Activated CD4-positive, alpha-beta memory T cell treated with anti-CD3 and anti-CD28 coated beads, Interleukin-2, amount 10 ng/mL, durations not matched to agents 7 days and 5 days (primary cell): ENCODE data around the gene TBX2. TPM values are rescaled to one million over a fixed set of nuclear protein-coding genes. Genes with fewer than 3 reads are reported as not detected.

Experiments
- CTCF ChIA-PET: fragments of 350-600 bp; sonication (Branson Sonifier 250); formaldehyde crosslinking; loops from one replicate; lab custom pipeline; 2021; ENCODE audit warnings: antibody characterized with exemption, inconsistent platforms; lab: Charles Lee
- POLR2A ChIA-PET: fragments of 350-600 bp; sonication (Branson Sonifier 250); formaldehyde crosslinking; loops from one replicate; lab custom pipeline; 2021; ENCODE audit warnings: antibody characterized with exemption; lab: Charles Lee
- DNase-seq: peaks from one replicate; pipeline ENCODE4 v3.0.0-alpha.2; 2020
- H3K27ac Mint-ChIP-seq: one replicate; pipeline ENCODE4 v1.8.0; 2021; ENCODE audit warnings: mild to moderate bottlenecking, mixed read lengths
- H3K27me3 Mint-ChIP-seq: one replicate; pipeline ENCODE4 v1.8.0; 2021; ENCODE audit warnings: mixed read lengths
- H3K36me3 Mint-ChIP-seq: one replicate; pipeline ENCODE4 v1.8.0; 2021; ENCODE audit warnings: low read depth, mixed read lengths
- H3K4me1 Mint-ChIP-seq: one replicate; pipeline ENCODE4 v1.8.0; 2021; ENCODE audit warnings: mixed read lengths
- H3K4me3 Mint-ChIP-seq: one replicate; pipeline ENCODE4 v1.8.0; 2021; ENCODE audit warnings: mild to moderate bottlenecking, mixed read lengths
- H3K9me3 Mint-ChIP-seq: one replicate; pipeline ENCODE4 v1.8.0; 2021; ENCODE audit warnings: mixed read lengths
- total RNA-seq, 2 experiments: library from RNA; stranded (reverse); gene quantifications; one replicate each; pipeline ENCODE4 v1.2.3, GENCODE V29; 2021

The TBX2 gene
- total RNA-seq, 2 experiments from 2014 or later: not detected

DNA sequence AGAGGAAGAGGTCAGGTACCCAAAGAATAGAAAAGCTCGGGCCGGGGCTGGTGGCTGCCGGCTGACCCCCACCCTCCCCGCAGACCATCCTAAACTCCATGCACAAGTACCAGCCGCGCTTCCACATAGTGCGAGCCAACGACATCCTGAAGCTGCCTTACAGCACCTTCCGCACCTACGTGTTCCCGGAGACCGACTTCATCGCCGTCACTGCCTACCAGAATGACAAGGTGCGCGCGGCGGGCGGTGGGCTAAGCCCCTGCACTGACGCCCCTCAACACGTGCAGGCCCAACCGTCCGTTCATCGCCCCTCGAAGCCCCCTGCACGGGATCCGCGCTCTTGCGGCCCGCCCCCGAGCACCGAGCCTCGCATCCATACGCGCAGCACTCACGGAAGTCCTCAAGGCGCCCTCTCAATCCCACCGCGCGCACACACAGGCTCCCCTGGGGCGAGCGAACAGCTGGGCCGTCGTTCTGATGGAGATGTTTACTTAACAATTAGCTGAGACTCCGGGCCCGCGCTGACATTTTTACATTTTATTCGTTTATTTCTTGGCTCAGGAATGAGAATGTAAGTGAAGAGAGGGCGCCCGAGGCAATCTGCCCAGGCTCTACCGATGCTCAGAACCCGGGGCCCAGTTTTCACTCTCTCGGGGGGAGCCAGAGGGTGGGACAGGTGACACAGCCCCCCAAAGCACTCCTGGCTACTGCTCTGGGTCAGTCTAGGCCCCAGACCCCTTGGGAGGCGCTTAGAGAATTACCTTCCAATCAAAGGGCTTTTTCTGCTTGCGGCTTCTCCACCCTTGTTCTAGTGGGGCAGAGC, 3.5 kb downstream of the TBX2 start:
- POLR2A ChIA-PET: no interaction called here
- no peak for DNase-seq
- peaks cover 33% of the 10 kb centered on the region for H3K4me1 Mint-ChIP-seq
- peaks cover 4% of the 10 kb centered on the region for H3K36me3 Mint-ChIP-seq
- no peaks in the 10 kb centered on the region for H3K9me3 Mint-ChIP-seq
- H3K27ac Mint-ChIP-seq: peak overlapping the region; percentile 31
- H3K4me3 Mint-ChIP-seq: peak overlapping the region; percentile 56
- CTCF ChIA-PET: no interaction called here
- peaks cover 73% of the 10 kb centered on the region for H3K27me3 Mint-ChIP-seq

GRCh38 chr17:61403801-61404662, 4.4 kb downstream of the TBX2 start:
- peaks cover 32% of the 10 kb centered on the region for H3K4me1 Mint-ChIP-seq
- H3K27ac Mint-ChIP-seq: no peak overlapping the region
- peak overlapping the region; percentile 17 for H3K4me3 Mint-ChIP-seq
- ChIA-PET POLR2A (interaction anchor here (1.3 kb wide), 1 partner anchor 9 kb away, joined by 3 read pairs; no protein-coding TSS in a partner anchor), CTCF (no interaction called here)
- H3K27me3 Mint-ChIP-seq: peaks cover 74% of the 10 kb centered on the region
- no peaks in the 10 kb centered on the region for H3K9me3 Mint-ChIP-seq
- DNase-seq: no peak
- H3K36me3 Mint-ChIP-seq: no peaks in the 10 kb centered on the region

DNA sequence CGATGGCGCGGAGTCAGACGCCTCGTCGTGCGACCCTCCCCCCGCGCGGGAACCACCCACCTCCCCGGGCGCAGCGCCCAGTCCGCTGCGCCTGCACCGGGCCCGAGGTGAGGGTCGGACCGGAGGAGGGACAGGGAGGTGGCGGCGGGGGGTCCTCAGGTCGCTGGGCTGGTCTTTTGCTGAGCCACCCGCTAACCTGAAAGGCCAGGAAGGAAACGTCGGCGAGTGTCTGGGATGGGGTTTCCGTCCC, 4.9 kb downstream of the TBX2 start:
- ChIA-PET CTCF (no interaction called here), POLR2A (interaction anchor here (1.3 kb wide), 1 partner anchor 10 kb away, joined by 3 read pairs; no protein-coding TSS in a partner anchor)
- Mint-ChIP-seq H3K4me1 (peaks cover 31% of the 10 kb centered on the region), H3K27ac (no peak overlapping the region), H3K4me3 (no peak overlapping the region), H3K9me3 (no peaks in the 10 kb centered on the region), H3K27me3 (peaks cover 74% of the 10 kb centered on the region), H3K36me3 (no peaks in the 10 kb centered on the region)
- no peak for DNase-seq

DNA sequence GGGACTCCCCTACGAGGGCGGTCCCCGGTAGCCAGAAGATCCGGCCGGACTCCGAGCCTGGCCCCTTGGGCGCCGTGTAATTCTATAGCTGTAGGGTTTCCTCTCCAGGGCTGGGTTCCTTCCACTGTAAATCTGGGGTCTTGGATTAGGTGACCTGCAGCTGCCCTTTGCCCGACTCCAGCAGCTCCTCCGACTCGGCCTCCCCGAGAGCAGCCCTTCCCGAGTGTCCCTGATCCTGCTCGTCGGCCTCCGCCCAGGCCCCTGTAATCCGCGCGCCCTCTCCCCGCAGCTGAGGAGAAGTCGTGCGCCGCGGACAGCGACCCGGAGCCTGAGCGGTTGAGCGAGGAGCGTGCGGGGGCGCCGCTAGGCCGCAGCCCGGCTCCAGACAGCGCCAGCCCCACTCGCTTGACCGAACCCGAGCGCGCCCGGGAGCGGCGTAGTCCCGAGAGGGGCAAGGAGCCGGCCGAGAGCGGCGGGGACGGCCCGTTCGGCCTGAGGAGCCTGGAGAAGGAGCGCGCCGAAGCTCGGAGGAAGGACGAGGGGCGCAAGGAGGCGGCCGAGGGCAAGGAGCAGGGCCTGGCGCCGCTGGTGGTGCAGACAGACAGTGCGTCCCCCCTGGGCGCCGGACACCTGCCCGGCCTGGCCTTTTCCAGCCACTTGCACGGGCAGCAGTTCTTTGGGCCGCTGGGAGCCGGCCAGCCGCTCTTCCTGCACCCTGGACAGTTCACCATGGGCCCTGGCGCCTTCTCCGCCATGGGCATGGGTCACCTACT, 5.5 kb downstream of the TBX2 start:
- ChIA-PET POLR2A (interaction anchor here (1.3 kb wide), 1 partner anchor 10 kb away, joined by 3 read pairs; no protein-coding TSS in a partner anchor), CTCF (no interaction called here)
- H3K9me3 Mint-ChIP-seq: no peaks in the 10 kb centered on the region
- DNase-seq: no peak
- H3K27me3 Mint-ChIP-seq: peaks cover 77% of the 10 kb centered on the region
- H3K27ac Mint-ChIP-seq: no peak overlapping the region
- H3K36me3 Mint-ChIP-seq: no peaks in the 10 kb centered on the region
- H3K4me1 Mint-ChIP-seq: peaks cover 34% of the 10 kb centered on the region
- no peak overlapping the region for H3K4me3 Mint-ChIP-seq

DNA sequence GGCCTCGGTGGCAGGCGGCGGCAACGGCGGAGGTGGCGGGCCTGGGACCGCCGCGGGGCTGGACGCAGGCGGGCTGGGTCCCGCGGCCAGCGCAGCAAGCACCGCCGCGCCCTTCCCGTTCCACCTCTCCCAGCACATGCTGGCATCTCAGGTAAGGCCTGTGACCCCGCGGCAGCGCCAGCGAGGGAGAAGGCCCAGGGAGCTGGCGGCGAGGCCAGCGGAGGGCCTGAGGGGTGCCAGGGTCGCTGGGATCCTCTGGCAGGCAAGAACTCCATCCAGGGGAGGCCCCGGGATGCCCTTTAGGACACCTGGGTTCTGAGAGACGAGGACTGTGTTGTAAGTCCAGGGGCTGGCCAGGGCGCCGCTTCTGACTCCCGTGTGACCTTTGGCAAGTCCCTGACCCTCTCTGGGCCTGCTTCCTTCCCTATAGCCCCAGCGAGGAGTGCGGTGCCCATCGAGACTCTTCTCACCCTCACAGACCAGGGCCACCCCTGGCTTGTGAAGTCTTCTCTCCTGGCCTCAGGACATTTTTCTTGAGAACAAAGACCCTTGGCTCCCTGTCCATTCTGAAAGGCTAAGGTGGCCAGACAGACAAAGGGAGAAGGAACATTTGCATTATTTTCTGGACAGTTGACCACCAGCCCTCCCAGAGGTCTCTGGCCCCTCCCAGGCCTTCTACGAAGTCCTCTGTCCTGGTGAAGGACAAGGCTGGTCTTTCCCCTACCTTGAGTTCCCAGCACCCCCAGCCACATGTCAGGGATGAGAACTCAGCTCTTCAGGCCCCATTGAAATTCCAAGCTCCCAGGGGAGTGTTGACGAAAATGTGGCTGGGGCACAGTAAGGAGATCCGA, 6.3 kb downstream of the TBX2 start:
- no peak for DNase-seq
- POLR2A ChIA-PET: no interaction called here
- H3K4me3 Mint-ChIP-seq: no peak overlapping the region
- no peak overlapping the region for H3K27ac Mint-ChIP-seq
- peaks cover 39% of the 10 kb centered on the region for H3K4me1 Mint-ChIP-seq
- CTCF ChIA-PET: no interaction called here
- peaks cover 80% of the 10 kb centered on the region for H3K27me3 Mint-ChIP-seq
- H3K9me3 Mint-ChIP-seq: no peaks in the 10 kb centered on the region
- no peaks in the 10 kb centered on the region for H3K36me3 Mint-ChIP-seq

DNA sequence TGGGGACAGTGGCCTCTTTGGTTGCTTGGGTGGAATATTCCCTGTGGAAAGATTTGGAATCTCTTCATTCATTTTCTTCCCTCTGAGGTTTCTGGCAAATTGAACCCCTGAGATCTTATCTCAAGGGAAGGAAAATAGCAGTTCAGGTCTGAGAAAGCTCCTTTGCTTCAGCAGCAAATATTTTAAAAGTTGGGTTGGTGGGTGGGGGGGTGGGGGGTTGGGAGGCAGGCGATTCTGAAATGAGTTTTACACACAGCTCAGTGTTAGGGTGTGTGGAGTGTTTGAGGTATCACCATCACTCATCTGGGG, 6.8 kb downstream of the TBX2 start:
- H3K4me3 Mint-ChIP-seq: no peak overlapping the region
- CTCF ChIA-PET: no interaction called here
- H3K27me3 Mint-ChIP-seq: peaks cover 77% of the 10 kb centered on the region
- no peak overlapping the region for H3K27ac Mint-ChIP-seq
- no peaks in the 10 kb centered on the region for H3K9me3 Mint-ChIP-seq
- POLR2A ChIA-PET: no interaction called here
- DNase-seq: no peak
- peaks cover 41% of the 10 kb centered on the region for H3K4me1 Mint-ChIP-seq
- no peaks in the 10 kb centered on the region for H3K36me3 Mint-ChIP-seq

- ChIA-PET POLR2A (interaction anchor here (0.6 kb wide), 1 partner anchor 615 kb away, joined by 3 read pairs; no protein-coding TSS in a partner anchor), CTCF (no interaction called here)
Measured at GRCh38 chr17:61406971-61407911, 7.6 kb downstream of the TBX2 start.

GRCh38 chr17:61408151-61409041, 8.8 kb downstream of the TBX2 start:
- H3K36me3 Mint-ChIP-seq: no peaks in the 10 kb centered on the region
- CTCF ChIA-PET: no interaction called here
- H3K27ac Mint-ChIP-seq: no peak overlapping the region
- H3K9me3 Mint-ChIP-seq: no peaks in the 10 kb centered on the region
- H3K4me1 Mint-ChIP-seq: peaks cover 30% of the 10 kb centered on the region
- peak overlapping the region; percentile 58 for H3K4me3 Mint-ChIP-seq
- POLR2A ChIA-PET: no interaction called here
- no peak for DNase-seq
- H3K27me3 Mint-ChIP-seq: peaks cover 64% of the 10 kb centered on the region

More at GRCh38 chr17:61406971-61407911, 7.6 kb downstream of the TBX2 start:
- Mint-ChIP-seq H3K27ac (no peak overlapping the region), H3K27me3 (peaks cover 71% of the 10 kb centered on the region), H3K4me3 (no peak overlapping the region), H3K4me1 (peaks cover 40% of the 10 kb centered on the region), H3K9me3 (no peaks in the 10 kb centered on the region), H3K36me3 (no peaks in the 10 kb centered on the region)
- no peak for DNase-seq

- Mint-ChIP-seq H3K27ac (no peak overlapping the region), H3K27me3 (peaks cover 58% of the 10 kb centered on the region), H3K9me3 (no peaks in the 10 kb centered on the region), H3K4me3 (peak overlapping the region; percentile 39), H3K36me3 (no peaks in the 10 kb centered on the region), H3K4me1 (peaks cover 21% of the 10 kb centered on the region)
- peak; percentile 45 for DNase-seq
- ChIA-PET CTCF (interaction anchor here (1.2 kb wide), 1 partner anchor 408 kb away, joined by 3 read pairs; no protein-coding TSS in a partner anchor), POLR2A (interaction anchor here (1.1 kb wide), 1 partner anchor 11 kb away, joined by 3 read pairs; no protein-coding TSS in a partner anchor)
Measured at GRCh38 chr17:61409301-61410112, 9.9 kb downstream of the TBX2 start.
